NCI-H187 treated with DMSO at 0.1 percent for 48 hours (cell line): ENCODE measurements around the gene ATP2C1.
A peak's percentile ranks its signal among the peaks of the same experiment; 100 is the strongest.
"Not testable (repeated sequence)": the region's sequence is repeated elsewhere in the genome, so short reads cannot be mapped to it uniquely, and the experiment has no call there.

ENCODE experiments used
- DNase-seq: peaks from one replicate; lab custom pipeline; 2025; lab: John Stamatoyannopoulos, UW

ATP2C1 gene

DNA sequence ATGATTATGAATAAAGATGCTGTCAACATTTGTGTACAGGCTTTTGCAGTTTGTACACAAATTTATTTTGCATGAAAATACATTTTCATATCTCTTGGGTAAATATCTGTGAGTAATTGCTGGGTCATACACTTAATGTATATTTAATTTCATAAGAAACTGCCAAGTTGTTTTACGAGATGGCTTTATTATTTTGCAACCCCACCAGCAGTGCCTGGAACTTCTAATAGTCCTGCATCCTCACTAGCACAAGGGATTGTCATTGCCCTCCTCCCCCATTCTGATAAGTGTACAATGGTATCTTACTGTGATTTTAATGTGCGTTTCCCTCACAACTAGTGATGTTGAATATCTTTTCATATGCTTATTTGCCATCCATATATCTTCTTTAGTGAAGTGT, 87.6 kb downstream of the ATP2C1 start:
- no peak for DNase-seq

DNA sequence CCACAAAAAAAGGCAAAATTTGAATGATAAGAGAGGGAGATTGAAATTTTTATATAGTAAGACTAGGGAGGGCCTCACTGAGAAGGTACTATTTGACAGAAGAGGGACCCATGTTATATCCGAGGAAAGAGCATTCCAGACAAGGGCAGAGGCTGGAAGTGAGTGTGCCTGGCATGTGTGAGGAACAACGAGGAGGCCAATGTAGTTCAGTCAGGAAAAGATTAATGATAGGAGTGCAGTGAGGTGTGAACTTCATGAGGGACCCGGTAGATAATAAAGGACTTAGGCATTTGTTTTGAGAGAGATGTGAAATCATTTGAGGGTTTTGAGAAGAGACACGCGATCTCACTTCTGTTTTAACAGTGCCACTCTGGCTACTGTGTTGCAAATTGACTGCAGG, 96.4 kb downstream of the ATP2C1 start:
- peak; percentile 60 for DNase-seq

DNA sequence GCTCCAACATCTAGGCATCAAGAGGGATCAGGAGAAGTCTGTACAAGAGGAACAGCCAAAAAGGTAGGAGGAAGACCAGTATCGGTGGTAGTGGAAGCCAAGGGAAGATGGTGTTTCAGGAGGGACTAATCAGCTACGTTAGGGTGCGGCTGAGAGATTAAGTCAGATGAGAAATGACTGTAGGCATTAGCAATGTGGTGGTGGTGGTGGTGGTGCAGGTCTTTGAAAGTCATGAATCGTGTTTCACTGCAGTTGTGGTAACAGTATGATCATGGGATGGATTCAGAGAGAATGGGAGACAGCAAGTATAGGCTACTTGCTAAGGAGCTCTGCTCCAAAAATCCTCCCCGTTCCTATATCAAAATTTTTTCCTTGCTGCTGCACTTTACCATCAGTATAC, 97.2 kb downstream of the ATP2C1 start:
- DNase-seq, result no peak

DNA sequence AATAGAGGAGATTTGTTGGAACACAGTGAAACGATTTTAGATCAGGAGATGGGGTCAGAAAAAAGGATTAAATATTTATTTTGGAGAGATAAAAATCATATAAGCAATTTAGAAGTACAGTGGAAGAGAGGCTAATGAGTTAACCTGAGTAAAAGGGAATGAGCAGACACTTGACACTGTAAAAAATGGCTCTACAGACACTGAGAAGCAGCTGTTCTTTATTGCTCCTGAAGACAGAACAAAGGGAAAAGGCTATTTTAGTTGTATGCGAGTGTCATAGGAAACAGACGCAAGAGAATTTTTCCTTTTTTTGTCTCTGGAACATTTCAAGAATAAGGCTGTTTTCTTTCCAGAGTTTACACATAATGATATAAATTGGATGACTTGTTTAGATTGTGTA, 98.5 kb downstream of the ATP2C1 start:
- DNase-seq, result peak; percentile 19

DNA sequence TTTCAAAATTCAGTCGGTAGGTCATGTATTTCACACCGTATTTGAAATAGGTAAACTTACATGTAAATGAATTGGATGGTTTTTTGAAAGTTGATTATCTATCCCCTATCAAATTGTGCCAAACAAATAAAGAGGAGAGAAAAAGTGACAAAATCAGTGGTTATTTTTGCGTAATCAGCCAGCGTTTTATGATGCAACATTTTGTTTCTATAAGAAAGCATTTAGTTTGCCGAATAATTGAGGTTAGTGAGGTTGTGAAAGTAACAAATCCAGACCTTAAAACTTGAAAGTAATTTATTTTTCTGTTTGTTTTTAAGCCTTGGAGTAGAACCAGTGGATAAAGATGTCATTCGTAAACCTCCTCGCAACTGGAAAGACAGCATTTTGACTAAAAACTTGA, 103.4 kb downstream of the ATP2C1 start:
- no peak for DNase-seq

GRCh38 chr3:131001071-131001470, 107.2 kb downstream of the ATP2C1 start:
- no peak for DNase-seq

DNA sequence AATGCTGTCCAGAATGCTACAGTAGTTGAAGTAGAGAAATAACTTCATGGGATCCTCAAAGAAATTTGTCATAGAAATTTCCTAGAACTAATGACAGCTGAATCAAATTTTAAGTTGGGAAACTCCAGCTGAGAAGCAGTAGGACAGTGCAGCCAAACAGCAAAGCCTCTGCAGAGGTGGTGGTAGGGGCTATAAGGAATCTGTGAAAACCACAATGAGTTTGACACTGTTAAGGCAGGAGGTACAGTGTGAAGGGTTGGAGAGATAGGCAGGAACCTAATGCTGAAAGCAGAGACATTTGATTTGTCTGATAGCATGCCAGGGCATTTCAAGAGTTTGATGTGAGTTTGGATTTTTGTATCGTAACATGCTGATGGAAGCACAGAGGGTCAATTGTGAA, 110.7 kb downstream of the ATP2C1 start:
- DNase-seq, result no peak

DNA sequence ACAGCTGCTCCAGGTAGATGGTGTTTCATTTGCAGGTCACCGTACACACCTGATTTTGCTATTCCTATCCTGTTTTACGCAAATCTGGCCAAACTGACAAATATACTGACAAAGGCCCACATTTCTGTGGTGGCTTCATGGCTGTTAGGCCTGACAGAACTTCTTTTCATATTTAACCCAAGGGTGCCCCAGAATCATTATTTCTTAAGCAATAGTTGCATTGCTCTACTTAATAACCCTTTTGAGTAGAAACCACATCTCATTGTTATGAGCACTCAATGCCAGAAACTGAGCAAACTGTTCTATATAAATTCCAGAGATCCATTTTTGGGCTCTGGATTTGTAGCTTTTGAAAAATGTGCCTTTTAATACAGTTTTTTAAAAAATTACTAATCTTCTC, 113.4 kb downstream of the ATP2C1 start:
- DNase-seq, result no peak

DNA sequence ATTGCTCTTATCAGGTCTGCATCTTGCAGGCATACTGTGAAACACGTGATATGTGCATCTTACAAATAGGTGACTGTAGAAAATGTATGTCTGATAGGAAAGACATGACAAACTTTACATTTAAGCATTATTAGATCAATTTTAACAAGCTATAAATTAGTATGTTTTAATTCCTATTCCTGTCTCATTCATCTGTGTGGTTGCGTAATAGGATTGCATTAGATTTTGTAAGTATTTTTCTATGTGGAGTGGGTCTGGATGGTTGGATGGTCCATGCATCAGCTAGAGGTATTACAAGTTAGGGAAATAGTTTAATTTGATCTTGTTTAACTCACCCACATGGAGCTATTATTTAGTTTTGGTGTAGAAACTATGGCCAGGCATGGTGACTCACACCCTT, 113.9 kb downstream of the ATP2C1 start:
- no peak for DNase-seq

DNA sequence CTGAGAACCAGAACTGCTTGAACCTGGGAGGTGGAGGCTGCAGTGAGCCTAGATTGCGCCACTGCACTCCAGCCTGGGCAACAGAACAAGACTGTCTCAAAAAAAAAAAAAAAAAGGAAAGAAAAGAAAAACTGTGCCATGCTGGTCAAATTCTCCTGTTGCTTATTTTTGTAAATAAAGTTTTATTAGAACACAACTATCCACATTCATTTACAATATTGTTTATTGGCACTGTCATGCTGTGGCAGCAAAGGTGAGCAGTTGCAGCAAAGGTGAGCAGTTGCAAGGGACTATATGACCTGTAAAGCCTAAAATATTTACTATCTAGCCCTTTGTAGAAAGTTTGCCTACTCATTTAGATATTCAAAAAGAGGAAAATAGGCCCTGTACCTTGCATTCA, 114.4 kb downstream of the ATP2C1 start:
- no peak for DNase-seq

DNA sequence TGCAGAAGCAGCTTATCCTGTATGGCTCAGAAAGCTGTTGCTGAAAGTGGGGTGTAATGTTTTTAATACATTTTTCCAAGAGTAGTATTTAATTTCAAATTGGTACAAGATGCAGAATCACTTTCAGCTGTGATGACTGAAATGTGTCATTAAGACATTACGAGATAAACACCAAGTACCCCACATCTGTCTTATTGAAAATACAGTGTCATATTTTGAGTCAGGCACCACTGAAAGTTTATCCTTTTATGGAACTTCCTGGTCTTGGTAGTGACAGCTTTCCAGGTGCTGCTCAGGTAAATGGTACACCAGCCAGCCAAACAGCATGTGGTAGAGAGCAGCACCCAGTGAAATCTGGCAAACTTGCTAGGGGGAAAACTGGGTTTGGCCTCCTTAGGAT, 115.8 kb downstream of the ATP2C1 start:
- no peak for DNase-seq

GRCh38 chr3:131018970-131019369, 125.1 kb downstream of the ATP2C1 start:
- DNase-seq, result no peak

- DNase-seq, result no peak
Observed at GRCh38 chr3:131020122-131020693, 126.3 kb downstream of the ATP2C1 start.

DNA sequence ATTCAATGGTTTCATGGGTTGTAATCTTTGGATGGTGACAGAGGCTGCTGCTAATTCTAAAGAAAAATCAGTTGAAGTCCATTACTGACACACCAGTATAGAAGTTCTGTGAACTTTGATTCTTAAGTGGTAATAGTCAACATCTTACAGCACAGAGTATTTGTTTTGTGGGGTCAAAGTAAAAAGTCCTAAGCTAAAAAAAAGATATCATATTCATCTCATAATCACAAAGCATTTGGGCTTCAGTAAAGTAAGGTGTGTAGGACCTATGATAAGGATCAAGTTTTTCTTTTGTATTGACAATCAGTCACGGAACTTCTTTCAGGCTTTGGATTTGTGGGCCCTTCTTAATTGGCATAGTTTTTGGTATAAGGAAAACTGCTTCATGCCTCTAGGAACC, 131.7 kb downstream of the ATP2C1 start:
- no peak for DNase-seq

- peak; percentile 71 for DNase-seq
Observed at GRCh38 chr3:131026321-131027151, 132.7 kb downstream of the ATP2C1 start, which contains the start of the genes ASTE1 and NEK11. Gene ASTE1, minus strand, starts transcription at chr3:131026825. Its CDS starts 1,519 bp downstream, at chr3:131025306. Gene NEK11, plus strand, starts transcription at chr3:131026877. Its CDS starts 2,832 bp downstream, at chr3:131029709.

- DNase-seq, result no peak
Observed at GRCh38 chr3:131028844-131029243, 135.0 kb downstream of the ATP2C1 start.

- no peak for DNase-seq
Observed at GRCh38 chr3:131031660-131032059, 137.8 kb downstream of the ATP2C1 start.

GRCh38 chr3:131033480-131034080, 139.7 kb downstream of the ATP2C1 start:
- DNase-seq, result no peak

DNA sequence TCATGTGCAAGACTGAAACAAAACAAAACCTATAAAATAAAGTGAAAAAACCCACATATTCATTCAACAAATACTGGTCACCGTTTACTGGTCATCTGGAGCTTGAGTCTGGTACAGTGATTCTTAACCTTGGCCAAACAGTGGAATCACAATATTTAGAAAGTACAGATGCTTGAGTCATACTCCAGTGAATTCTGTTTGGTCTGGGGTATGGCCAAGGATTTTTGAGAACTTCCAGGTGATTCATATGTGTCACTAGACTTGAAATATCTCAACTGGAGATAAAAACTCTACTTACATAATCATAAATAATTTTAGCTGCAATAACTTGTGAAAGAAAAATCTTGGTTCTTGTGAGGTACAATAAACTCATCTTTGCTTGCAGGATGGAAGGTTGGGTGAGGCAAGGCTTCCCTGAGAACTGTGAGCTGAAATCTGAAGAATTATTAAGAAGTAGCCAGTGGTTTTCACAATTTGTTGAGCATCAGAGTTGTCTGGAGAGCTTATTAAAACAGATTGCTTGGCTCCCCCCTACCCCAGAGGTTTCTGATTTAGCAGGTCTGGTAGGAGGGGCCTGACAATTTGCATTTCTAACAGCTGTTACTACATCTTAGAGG, 142.4 kb downstream of the ATP2C1 start:
- DNase-seq, result no peak

- DNase-seq, result no peak
Observed at GRCh38 chr3:131036986-131037385, 143.1 kb downstream of the ATP2C1 start.

- no peak for DNase-seq
Observed at GRCh38 chr3:131038326-131038725, 144.4 kb downstream of the ATP2C1 start.

- DNase-seq, result not testable (repeated sequence)
Observed at GRCh38 chr3:131042271-131042985, 148.5 kb downstream of the ATP2C1 start.
